HG03045 (cell line): Measurements from ENCODE around the gene PHF11.

Source experiments
- ATAC-seq: cut with Tn5 transposase; IDR thresholded peaks from one replicate; pipeline ENCODE4 v1.9.1; 2021; ENCODE audit warnings: mild to moderate bottlenecking, moderate library complexity; ENCODE audit not compliant: unreplicated experiment

Gene PHF11

DNA sequence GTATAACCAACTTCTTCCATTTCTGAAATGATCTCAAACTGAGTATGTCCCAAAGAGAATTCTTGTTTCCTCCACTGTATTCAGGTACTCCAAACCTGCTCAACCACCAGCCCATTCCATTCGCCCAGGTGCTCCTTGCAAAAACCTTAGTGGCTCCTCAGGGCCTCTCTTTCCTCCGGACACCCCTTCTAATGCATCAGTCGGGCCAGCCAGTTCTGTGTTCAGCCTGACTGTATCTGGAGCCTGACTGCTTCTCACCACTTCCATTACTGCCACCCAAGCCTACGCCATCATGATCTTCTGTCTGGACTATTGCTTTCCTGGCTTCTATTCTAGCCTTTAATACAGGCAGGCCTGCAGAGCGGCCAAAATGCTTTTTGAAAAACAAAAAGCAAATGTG is 1.5 kb downstream of the PHF11 start:
- ATAC-seq: no peak

DNA sequence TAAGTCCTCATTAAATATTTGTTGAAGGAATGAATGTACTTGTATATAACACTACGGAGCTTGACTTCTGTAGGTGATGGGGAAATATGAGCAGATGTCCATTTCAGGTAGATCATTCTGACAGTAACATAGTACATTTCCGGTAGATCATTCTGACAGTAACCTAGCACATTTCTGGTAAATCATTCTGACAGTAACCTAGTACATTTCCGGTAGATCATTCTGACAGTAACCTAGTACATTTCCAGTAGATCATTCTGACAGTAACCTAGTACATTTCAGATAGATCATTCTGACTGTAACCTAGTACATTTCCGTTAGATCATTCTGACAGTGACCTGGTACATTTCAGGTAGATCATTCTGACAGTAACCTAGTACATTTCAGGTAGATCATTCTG is 2.5 kb downstream of the PHF11 start:
- no peak for ATAC-seq

- ATAC-seq: no peak
Measured at GRCh38 chr13:49499889-49500660, 4.3 kb downstream of the PHF11 start.

GRCh38 chr13:49502954-49503353 is 7.2 kb downstream of the PHF11 start:
- no peak for ATAC-seq

- no peak for ATAC-seq
Measured at GRCh38 chr13:49503951-49504350, 8.2 kb downstream of the PHF11 start.

GRCh38 chr13:49512578-49512977 is 16.8 kb downstream of the PHF11 start:
- ATAC-seq: no peak

- no peak for ATAC-seq
Measured at GRCh38 chr13:49516467-49516866, 20.7 kb downstream of the PHF11 start.

GRCh38 chr13:49517461-49517860 is 21.7 kb downstream of the PHF11 start:
- no peak for ATAC-seq

GRCh38 chr13:49521224-49521623 is 25.5 kb downstream of the PHF11 start:
- ATAC-seq: no peak

GRCh38 chr13:49524740-49525501 is 29.2 kb downstream of the PHF11 start:
- no peak for ATAC-seq

DNA sequence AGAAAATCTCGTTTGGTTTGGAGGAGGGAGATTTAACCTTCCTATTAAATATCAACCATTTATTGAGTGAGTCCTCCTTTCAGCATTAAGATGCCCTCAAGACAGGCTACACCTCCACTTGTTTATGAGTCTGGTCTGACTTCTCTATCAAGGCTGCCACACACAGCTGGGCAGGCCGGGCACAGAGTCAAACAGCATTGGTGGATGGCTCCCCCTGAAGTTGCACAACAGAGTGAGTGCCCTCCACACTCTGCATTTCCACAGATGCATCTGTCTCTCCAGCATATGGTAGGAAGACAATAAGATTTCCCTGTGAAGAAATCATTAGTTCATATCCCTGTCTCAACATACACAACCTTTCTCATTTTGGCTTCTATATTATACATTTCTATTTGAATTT is 31.4 kb downstream of the PHF11 start:
- no peak for ATAC-seq

DNA sequence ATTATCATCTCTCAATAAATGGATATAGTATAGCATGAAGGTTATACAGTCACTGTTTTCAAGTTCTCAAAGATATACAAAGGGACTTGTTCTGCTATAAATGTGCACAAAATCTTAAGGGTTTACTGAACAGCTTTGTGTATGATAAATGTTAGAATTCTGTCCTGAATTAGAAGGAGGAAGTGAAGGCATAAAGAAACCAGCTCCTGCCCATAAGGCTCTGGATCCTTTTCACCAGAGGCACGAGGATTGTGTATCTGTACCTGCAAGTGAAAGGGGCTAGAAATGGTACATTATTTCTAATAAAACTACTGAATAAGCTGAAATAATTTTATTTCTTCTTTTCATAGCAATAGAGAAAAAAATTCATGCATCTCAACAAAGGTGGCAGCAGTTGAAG is 32.4 kb downstream of the PHF11 start:
- no peak for ATAC-seq

- no peak for ATAC-seq
Measured at GRCh38 chr13:49530457-49530856, 34.7 kb downstream of the PHF11 start.

GRCh38 chr13:49532593-49532992 is 36.8 kb downstream of the PHF11 start:
- no peak for ATAC-seq

- no peak for ATAC-seq
Measured at GRCh38 chr13:49533011-49533410, 37.3 kb downstream of the PHF11 start.

GRCh38 chr13:49533591-49534269 is 38.0 kb downstream of the PHF11 start:
- no peak for ATAC-seq

DNA sequence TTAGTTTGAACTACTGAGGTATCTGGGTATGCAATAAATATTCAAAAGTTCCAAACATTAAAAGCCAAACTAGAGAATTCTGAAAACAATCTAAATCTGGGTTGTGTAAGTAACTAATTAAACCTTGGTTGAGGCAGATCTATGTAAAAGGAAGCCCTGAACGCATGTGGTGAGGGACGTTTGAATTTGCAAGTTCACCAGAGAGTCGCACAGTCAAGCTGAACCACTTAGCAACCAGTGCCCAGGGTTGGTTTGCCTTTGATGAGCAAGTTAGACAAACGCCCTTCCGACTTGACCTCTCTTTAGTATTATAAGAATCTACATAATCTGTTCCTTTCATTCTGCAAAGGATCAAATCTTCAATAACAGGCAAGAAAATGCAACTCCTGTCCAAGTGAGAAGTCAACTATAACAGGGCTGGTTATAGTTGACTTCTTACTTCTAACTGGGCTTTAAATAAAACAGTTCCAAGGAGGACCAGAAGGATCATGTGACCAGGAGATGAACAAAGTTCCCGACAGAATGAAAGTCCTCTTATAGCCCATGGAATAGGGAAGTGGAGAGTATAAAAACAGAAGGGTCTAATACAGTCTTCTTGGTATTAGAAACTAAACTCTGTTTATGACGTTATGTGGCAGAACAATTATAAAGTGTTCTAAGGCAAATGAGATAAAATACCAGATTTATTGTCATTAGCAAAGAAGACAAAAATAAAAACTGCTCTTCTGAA is 40.6 kb downstream of the PHF11 start:
- ATAC-seq: no peak

GRCh38 chr13:49538404-49538803 is 42.7 kb downstream of the PHF11 start:
- no peak for ATAC-seq

DNA sequence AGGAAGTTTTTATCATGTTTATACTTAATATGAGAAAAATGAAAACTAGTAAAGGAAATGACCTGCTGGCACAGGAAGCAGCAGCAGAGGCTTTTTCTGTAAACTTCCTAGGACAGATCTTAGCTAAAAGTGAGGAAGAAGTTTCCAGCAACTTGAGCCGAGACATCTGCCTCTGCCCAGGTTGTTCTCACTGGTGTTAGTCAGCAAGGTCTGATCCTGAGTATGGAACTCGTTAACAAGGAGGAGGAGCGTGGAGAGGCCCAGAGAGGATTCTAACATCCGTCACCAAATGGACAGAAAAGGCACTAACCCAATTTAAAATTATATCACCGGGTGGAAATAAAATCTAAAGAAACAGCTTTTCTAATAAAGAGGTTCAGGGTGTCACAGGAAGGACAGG is 43.6 kb downstream of the PHF11 start:
- ATAC-seq: no peak

DNA sequence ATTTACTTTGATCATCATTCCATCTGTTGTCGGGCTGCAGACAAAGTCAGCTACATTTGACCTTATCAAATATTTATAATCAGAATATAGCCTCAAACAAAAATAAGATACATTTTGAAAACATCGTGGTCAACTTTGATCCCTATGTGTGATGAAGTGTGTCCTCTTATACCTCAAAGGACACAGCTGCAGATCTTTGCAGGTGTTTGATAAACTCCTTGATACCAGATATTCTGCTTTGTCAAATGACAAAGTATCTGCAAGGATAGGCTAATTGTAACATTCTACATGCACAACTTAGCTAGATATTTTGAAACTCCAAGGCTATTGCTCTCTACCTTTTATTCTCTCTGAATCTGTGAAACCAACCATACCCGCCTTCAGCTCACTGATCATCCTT is 44.0 kb downstream of the PHF11 start:
- no peak for ATAC-seq

DNA sequence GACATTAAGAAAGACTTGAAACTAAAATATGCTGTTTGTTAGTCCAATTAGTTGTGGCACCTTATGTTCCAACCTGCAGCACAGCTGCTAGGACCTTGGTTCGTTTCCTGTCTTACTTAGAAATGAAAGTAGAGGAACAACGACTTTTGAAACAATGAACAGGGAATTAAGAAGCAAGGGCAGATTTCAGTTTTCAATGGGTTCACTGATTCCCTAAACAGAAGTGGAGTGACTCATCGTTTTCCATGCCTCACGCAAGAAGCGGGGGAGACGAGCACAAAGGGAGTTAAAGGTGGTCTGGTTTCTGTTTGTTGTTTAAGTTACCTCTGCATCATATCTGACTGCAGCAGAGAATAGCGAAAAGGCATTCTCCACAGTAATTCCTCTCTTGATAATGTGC is 44.8 kb downstream of the PHF11 start:
- ATAC-seq: no peak
